Cardiac muscle cell (in vitro differentiated cells and primary cell): ENCODE measurements around the gene TBX4. TPM values are rescaled to one million over a fixed set of nuclear protein-coding genes. Genes with fewer than 3 reads are reported as not detected.

Experiments used
- DNase-seq, 2 donors: peaks; one replicate each; pipeline versions ENCODE4 v3.0.0 to v3.0.0-alpha.2; 2010 to 2017; ENCODE audit warnings: low read depth in 1 of 2, low spot score in 1 of 2
- H3K27ac ChIP-seq: fragments of 200-600 bp; sonication (generic); 2 replicates; pipeline ENCODE4 v1.5.1; 2016
- H3K27me3 ChIP-seq: fragments of 200-600 bp; sonication (generic); 2 replicates; pipeline ENCODE4 v1.6.0; 2016; ENCODE audit warnings: control low read depth
- H3K36me3 ChIP-seq: fragments of 200-600 bp; sonication (generic); 2 replicates; pipeline ENCODE4 v1.5.1; 2016; ENCODE audit warnings: control low read depth
- H3K4me1 ChIP-seq: fragments of 200-600 bp; sonication (generic); 2 replicates; pipeline ENCODE4 v1.8.1; 2017; ENCODE audit warnings: low read depth, mild to moderate bottlenecking, mixed run types
- H3K4me3 ChIP-seq: fragments of 200-600 bp; sonication (generic); 2 replicates; pipeline ENCODE4 v1.5.1; 2016; ENCODE audit warnings: mild to moderate bottlenecking
- H3K9me3 ChIP-seq: fragments of 200-600 bp; sonication (generic); 2 replicates; pipeline ENCODE4 v1.5.1; 2017; ENCODE audit warnings: low read depth, mild to moderate bottlenecking, control low read depth
- polyA plus RNA-seq: library from polyadenylated mRNA; unstranded; fragments of >200 nt; fragmentation: Nextera tagmentation; extraction: Ambion mirVana; gene quantifications from 2 replicates; pipeline ENCODE4 v1.2.1, GENCODE V29; 2016
- total RNA-seq: library from RNA; depleted of rRNA; stranded (reverse); fragments of >200 nt; gene quantifications from 2 replicates; pipeline ENCODE4 v1.2.3, GENCODE V29; 2016
- TF ChIP-seq, protein P1 (sequence below): IDR thresholded peaks from 2 replicates; pipeline ENCODE4 v1.5.1; 2012; ENCODE audit warnings: low read depth, mild to moderate bottlenecking, low read length

TBX4 gene
- total and polyA plus RNA-seq, 2 experiments from 2014 or later: 0.54 to 1.6 TPM

DNA sequence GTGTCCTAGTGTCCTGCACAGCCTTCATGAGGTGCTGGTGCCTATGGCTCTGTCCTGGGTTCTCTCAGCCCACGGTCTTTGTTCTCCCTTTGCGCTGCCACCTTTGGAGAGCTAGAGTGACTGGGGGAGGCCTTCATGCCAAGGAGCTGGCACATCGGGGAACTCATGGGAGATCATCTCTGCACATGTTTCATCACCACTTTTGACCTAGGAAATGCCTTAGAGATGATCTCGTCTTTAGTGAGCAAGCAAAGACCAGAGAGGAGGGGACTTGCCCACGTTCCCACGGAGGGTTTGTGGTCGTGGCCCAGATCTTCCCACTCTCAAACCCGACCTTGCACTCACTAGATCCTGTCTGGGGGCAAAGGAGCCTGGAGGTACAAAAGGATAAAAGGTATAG, 23.5 kb downstream of the TBX4 start:
- H3K27me3 ChIP-seq: no peaks in the 10 kb centered on the region
- H3K4me3 ChIP-seq: no peak overlapping the region
- no peak for DNase-seq
- peaks cover 7% of the 10 kb centered on the region for H3K4me1 ChIP-seq
- H3K36me3 ChIP-seq: no peaks in the 10 kb centered on the region
- H3K9me3 ChIP-seq: no peaks in the 10 kb centered on the region
- H3K27ac ChIP-seq: no peak overlapping the region
- TF ChIP-seq, protein P1, sequence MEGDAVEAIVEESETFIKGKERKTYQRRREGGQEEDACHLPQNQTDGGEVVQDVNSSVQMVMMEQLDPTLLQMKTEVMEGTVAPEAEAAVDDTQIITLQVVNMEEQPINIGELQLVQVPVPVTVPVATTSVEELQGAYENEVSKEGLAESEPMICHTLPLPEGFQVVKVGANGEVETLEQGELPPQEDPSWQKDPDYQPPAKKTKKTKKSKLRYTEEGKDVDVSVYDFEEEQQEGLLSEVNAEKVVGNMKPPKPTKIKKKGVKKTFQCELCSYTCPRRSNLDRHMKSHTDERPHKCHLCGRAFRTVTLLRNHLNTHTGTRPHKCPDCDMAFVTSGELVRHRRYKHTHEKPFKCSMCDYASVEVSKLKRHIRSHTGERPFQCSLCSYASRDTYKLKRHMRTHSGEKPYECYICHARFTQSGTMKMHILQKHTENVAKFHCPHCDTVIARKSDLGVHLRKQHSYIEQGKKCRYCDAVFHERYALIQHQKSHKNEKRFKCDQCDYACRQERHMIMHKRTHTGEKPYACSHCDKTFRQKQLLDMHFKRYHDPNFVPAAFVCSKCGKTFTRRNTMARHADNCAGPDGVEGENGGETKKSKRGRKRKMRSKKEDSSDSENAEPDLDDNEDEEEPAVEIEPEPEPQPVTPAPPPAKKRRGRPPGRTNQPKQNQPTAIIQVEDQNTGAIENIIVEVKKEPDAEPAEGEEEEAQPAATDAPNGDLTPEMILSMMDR: no peak

- TF ChIP-seq, protein P1: no peak
- no peaks in the 10 kb centered on the region for H3K36me3 ChIP-seq
- no peak overlapping the region for H3K4me3 ChIP-seq
- no peak for DNase-seq
- no peaks in the 10 kb centered on the region for H3K9me3 ChIP-seq
- H3K27me3 ChIP-seq: no peaks in the 10 kb centered on the region
- H3K27ac ChIP-seq: no peak overlapping the region
- H3K4me1 ChIP-seq: peaks cover 7% of the 10 kb centered on the region
These were observed 24.4 kb downstream of the TBX4 start for GRCh38 chr17:61476476-61477203.

DNA sequence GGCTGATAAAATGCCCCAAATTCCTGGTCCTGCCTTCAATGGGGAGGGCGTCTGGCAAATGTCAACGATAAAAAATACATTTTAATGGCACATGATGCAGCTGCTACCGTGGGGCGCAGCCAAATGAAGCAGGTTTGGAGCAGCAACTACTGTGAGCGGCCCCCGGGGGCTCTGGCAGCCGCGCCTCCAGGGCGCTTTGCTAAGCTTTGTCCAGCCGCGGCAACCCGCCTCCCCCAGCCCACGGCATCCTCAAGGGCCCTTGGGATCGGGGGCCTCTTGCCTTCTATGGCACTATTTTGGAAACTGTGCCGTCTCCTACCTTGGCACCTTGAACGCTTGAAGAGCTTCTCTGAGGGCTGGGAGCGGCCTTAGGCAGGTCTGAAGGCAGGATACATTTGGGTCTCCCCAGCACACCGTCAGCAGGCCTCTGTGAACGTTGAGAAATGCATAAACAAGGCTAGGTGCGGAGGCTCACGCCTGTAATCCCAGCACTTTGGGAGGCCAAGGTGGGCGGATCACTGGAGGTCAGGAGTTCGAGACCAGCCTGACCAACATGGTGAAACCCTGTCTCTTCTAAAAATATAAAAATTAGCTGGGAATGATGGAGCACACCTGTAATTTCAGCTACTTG, 25.1 kb downstream of the TBX4 start:
- no peak overlapping the region for H3K4me3 ChIP-seq
- DNase-seq: peak in 1 of 2 donors; percentile 54
- no peak overlapping the region for H3K27ac ChIP-seq
- H3K27me3 ChIP-seq: no peaks in the 10 kb centered on the region
- TF ChIP-seq, protein P1: no peak
- H3K4me1 ChIP-seq: peaks cover 7% of the 10 kb centered on the region
- H3K9me3 ChIP-seq: no peaks in the 10 kb centered on the region
- no peaks in the 10 kb centered on the region for H3K36me3 ChIP-seq

DNA sequence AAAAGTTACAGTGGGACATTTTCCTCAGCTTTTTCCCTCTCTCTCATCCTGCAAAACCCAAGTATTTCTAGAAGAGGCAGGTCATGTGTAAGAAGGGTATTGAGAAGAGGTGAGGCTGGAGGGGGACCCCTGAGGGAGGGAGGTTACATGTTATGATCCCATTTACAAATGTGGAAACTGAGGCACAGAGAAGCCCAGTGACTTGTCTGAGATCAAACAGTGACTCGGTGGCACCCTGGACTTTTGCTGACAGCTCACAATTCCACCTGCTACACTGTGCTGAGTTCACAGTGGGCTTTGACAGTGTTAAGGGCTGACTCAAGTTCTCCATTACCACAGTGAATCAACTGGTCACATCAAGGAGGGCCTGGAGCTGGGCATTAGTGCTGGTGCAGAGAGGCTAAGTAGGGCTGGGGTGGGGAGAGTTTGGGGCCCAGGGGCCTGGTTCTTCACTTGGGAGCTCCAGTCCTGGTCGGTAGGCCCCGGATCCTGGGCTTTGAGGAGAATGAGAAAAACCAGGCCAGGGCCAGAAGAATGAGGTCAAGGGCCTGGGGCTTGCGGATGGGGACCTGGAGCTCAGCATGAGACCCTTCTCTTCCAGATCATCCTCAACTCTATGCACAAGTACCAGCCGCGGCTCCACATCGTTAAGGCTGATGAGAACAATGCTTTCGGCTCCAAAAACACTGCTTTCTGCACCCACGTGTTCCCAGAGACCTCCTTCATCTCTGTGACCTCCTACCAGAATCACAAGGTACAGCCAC, 26.0 kb downstream of the TBX4 start:
- DNase-seq: no peak

GRCh38 chr17:61478790-61479492, 26.7 kb downstream of the TBX4 start:
- DNase-seq: no peak
- no peaks in the 10 kb centered on the region for H3K36me3 ChIP-seq
- no peaks in the 10 kb centered on the region for H3K9me3 ChIP-seq

More for the DNA sequence above, 26.0 kb downstream of the TBX4 start:
- H3K4me1 ChIP-seq: peaks cover 7% of the 10 kb centered on the region
- H3K27ac ChIP-seq: no peak overlapping the region
- H3K27me3 ChIP-seq: no peaks in the 10 kb centered on the region
- no peaks in the 10 kb centered on the region for H3K9me3 ChIP-seq
- no peak overlapping the region for H3K4me3 ChIP-seq
- H3K36me3 ChIP-seq: no peaks in the 10 kb centered on the region
- TF ChIP-seq, protein P1: no peak

More at GRCh38 chr17:61478790-61479492, 26.7 kb downstream of the TBX4 start:
- H3K27ac ChIP-seq: no peak overlapping the region
- H3K4me1 ChIP-seq: peaks cover 7% of the 10 kb centered on the region
- H3K4me3 ChIP-seq: no peak overlapping the region
- no peaks in the 10 kb centered on the region for H3K27me3 ChIP-seq
- TF ChIP-seq, protein P1: no peak
